ENCODE measurements around the gene PSME4.

DNA sequence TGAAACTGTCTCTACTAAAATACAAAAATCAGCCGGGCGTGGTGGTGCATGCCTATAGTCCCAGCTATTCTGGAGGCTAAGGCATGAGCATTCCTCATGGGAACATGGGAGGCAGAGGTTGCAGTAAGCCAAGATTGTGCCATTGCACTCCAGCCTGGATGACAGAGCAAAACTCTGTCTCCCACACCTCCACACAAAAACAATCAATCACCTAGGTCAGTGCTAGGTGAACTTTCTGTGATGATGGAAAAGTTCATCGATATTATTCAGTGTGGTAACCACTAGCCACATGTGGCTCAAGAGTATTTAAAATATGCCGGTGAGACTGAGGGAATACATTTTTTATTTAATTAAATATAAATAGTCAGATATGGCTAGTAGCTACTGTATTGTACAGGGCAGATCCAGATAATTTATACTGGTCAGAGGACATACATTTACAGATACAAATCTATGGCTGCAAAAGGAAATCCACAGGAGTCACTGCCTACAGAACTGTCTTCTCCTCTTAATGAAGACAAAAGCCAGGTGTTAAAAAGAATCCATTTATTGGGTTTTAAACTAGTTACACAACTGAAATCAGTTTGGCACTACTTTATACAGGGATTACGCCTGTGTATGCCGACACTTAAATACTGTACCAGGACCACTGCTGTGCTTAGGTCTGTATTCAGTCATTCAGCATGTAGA is 107.1 kb downstream of the PSME4 start:
- no peak for TF ChIP-seq BCL11A (IDR thresholded peaks at IDR 0.05; ENCODE audit: low read depth, low read length)
- TF ChIP-seq, protein P1, sequence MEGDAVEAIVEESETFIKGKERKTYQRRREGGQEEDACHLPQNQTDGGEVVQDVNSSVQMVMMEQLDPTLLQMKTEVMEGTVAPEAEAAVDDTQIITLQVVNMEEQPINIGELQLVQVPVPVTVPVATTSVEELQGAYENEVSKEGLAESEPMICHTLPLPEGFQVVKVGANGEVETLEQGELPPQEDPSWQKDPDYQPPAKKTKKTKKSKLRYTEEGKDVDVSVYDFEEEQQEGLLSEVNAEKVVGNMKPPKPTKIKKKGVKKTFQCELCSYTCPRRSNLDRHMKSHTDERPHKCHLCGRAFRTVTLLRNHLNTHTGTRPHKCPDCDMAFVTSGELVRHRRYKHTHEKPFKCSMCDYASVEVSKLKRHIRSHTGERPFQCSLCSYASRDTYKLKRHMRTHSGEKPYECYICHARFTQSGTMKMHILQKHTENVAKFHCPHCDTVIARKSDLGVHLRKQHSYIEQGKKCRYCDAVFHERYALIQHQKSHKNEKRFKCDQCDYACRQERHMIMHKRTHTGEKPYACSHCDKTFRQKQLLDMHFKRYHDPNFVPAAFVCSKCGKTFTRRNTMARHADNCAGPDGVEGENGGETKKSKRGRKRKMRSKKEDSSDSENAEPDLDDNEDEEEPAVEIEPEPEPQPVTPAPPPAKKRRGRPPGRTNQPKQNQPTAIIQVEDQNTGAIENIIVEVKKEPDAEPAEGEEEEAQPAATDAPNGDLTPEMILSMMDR (IDR thresholded peaks at IDR 0.05 in 2 of 3, conservative IDR thresholded peaks at IDR 0.05 in 1 of 3; ENCODE audit: control insufficient read depth in 2 of 3, extremely low read depth in 1 of 3, insufficient read depth in 1 of 3, low read depth in 3 of 3, low read length in 3 of 3), result no peak
- TF ChIP-seq FOXK2 (IDR thresholded peaks at IDR 0.05), result no peak
- TF ChIP-seq SP1 (IDR thresholded peaks at IDR 0.05; ENCODE audit: low read depth, low read length), result no peak
- TF ChIP-seq IKZF1 (conservative IDR thresholded peaks at IDR 0.05), result no peak
- TF ChIP-seq POLR2AphosphoS5 (IDR thresholded peaks at IDR 0.05; ENCODE audit: low read length), result no peak
- TF ChIP-seq, protein P2, sequence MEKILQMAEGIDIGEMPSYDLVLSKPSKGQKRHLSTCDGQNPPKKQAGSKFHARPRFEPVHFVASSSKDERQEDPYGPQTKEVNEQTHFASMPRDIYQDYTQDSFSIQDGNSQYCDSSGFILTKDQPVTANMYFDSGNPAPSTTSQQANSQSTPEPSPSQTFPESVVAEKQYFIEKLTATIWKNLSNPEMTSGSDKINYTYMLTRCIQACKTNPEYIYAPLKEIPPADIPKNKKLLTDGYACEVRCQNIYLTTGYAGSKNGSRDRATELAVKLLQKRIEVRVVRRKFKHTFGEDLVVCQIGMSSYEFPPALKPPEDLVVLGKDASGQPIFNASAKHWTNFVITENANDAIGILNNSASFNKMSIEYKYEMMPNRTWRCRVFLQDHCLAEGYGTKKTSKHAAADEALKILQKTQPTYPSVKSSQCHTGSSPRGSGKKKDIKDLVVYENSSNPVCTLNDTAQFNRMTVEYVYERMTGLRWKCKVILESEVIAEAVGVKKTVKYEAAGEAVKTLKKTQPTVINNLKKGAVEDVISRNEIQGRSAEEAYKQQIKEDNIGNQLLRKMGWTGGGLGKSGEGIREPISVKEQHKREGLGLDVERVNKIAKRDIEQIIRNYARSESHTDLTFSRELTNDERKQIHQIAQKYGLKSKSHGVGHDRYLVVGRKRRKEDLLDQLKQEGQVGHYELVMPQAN (conservative IDR thresholded peaks at IDR 0.05), result no peak
- TF ChIP-seq LARP7 (IDR thresholded peaks at IDR 0.05), result no peak
- TF ChIP-seq EZH2 (IDR thresholded peaks at IDR 0.05; ENCODE audit: borderline replicate concordance, control insufficient read depth, low read depth, low read length), result no peak

Measured in GM12878 (cell line).